NOMO-1 treated with dmso at 0.1 percent for 144 hours (cell line): ENCODE results near the gene NKAIN2.
A peak's percentile ranks its signal among the peaks of the same experiment; 100 is the strongest.
"Not testable (repeated sequence)": the region's sequence is repeated elsewhere in the genome, so short reads cannot be mapped to it uniquely, and the experiment has no call there.

ENCODE experiments used
- DNase-seq: peaks from one replicate; lab custom pipeline; 2025; ENCODE audit not compliant: unreplicated experiment; lab: John Stamatoyannopoulos, UW

Gene NKAIN2

DNA sequence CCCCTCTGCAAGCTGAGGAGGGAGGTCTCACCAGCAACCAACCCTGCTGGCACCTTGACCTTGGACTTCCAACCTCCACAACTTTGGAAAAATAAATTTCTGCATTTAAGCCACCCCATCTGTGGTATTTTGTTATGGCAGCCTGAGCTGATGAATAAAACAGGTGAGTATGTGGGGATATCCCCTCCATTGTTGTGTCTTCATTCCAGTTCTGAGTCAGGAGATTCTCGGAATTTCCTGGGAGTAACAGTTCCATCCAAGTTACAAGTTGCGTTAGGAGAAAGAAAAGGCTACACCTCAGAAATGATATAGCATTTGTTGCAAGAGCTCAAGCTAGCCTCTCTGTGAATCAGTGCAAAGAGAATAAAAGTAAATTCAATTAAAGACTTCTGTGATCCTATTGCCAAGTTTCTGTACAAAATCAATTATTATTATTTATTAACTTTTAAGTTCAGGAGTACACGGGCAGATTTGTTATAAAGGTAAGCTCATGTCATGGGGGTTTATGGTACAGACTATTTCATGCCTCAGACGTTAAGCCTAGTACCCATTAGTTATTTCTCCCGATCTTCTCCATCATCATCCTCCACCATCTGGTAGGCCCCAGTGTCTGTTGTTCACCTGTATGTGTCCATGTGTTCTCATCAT is 153.0 kb downstream of the NKAIN2 start:
- DNase-seq, result no peak

DNA sequence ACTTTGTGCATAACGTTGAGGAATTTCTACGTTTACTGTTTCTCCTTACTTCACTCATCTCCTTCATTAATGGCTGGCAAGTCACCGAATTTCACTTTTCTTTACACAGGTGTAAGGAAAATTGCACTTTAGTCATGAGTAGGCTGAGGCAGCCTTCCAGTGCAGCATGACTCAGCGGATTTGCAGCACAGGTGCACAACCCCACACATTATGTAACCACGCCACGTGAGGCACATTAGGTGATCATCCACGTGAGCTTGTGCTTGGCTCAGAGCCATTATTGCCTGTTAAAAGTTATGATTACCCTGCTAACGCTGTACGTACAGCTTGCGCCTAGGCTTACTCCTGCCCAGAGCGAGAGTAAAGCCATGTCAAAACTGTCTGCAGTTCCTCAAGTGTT is 158.8 kb downstream of the NKAIN2 start:
- no peak for DNase-seq

DNA sequence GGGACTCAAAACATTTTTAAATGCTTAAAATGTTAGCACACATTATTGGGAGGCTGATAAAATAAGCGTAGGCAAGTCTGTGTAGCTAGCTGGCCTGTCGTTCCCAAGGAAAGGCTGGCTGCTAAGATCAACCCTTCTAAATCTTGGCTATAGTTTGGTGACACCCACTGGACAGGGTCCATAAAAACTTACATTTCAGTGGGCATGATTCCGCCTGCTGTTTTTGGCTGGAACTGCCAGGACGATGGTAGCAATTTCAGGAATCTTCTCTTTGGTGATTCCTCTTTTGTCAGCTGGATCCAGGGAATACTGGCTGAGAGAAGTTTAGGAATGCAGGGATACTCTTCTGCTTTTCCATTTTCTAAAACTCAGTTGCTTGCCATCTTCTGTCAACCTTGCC is 162.2 kb downstream of the NKAIN2 start:
- DNase-seq, result no peak

DNA sequence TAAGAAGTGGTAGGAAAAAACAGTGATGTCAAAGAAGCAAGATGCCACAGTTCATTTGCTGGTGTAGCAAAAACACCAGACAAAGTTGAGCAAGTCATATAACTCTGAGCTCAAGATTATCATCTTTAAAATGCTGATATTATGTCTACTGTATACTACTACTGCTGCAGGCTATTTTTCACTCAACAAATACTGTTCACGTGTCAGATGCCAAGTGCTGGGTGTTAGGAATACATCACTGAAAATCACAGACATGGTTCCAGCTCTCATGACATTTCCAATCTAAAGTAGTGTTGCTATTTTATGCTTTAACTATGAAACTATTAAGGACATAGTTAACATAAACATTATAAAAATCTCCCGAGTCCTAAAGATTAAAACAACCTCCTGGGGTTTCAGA is 163.0 kb downstream of the NKAIN2 start:
- no peak for DNase-seq

DNA sequence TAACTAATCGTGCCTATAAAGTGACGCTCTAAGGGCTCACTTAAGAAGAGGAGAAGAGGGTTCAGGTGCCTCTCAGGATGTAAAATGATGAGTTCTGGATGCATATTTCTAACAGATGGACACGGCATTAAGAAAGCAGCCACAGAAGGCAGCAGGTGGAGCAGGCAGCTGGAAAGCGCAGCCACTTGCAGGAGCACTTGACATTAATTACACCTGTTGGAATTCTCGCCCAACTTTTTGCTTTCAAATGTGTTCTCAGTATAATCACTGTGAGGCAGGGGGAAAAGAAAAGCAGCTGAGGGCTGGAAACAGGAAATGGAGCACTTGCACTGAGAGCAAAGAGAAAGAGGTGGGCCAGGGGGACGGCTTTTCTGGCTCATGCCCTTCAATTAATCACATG is 164.2 kb downstream of the NKAIN2 start:
- no peak for DNase-seq

DNA sequence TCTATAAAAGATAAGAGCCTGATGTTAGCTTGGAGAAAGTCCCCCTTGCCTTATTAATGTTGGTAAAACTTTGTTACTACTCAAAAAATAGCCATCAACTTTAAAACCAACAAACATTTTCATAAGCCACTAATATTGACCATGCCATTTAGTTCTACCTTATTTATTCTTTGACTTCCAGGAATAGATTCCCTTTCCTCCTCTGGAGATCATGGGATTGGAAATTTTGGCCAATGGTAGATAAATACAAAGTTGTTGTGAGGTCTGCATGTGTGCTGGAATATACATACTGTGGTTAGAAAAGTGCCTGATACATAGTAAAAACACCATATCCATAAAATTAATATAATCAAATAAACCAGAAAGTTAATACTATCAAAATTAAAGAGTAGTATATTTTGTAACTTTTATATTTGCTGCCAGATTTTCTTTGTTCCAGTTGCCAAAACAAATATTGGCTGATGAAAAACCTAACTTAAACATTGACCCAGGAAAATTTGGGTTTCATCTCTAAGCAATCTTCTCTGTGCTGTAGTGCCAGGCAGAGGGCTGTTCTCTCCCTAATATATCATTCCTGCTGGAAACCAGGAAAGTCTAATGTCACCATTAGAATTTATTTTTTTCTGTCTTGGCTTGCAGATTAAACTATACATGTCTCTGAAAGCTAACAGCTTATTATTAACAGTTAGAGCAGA is 169.1 kb downstream of the NKAIN2 start:
- DNase-seq, result no peak

DNA sequence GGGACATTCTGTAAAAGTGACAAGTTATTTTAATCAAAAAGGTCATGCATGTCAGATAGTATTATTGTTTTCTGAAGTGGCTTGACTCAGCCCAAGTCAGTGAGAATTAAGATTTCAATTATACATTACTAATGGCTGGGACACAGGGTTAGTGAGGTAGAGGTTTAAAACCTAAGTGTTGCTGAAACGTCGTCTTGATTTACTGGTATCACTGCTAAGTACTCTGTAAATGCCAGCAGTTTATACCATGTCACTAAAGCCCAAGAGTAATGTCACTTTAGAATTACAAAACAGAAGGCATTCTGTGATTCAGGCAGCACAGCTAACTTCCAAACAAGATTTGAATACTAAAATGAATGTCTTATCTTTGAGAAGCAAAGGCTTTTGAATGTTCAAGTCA is 176.6 kb downstream of the NKAIN2 start:
- no peak for DNase-seq

DNA sequence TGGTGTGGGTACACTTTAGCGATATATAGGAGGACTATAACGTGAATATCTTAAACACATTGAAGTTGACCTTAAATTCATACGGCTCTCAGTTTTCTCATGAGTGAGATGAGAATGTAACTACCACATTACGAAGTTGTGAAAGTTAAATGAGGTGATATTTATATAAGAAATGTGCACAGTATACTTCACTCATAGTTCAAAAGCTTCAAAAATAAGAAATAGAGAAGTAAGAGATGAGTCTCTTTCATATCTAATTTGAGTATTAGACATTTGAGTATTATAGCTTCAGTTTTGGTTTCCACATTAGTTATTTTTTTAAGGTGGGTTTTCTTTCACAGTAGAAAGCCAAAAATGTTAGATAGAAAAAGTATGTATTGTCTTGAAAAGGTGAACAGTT is 183.3 kb downstream of the NKAIN2 start:
- DNase-seq, result no peak

DNA sequence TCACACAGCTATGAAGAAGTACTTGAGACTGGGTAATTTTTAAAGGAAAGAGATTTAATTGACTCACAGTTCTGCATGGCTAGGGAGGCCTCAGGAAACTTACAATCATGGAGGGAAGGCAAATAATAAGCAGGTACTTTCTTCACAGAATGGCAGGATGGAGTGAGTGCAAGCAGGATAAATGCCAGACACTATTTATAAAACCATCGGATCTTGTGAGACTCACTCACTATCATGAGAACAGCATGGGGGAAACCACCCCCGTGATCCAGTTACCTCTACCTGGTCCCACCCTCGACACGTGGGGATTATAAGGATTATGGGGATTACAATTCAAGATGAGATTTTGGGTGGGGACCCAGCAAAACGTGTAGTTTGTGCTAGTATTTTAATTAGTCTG is 186.3 kb downstream of the NKAIN2 start:
- DNase-seq, result not testable (repeated sequence)

DNA sequence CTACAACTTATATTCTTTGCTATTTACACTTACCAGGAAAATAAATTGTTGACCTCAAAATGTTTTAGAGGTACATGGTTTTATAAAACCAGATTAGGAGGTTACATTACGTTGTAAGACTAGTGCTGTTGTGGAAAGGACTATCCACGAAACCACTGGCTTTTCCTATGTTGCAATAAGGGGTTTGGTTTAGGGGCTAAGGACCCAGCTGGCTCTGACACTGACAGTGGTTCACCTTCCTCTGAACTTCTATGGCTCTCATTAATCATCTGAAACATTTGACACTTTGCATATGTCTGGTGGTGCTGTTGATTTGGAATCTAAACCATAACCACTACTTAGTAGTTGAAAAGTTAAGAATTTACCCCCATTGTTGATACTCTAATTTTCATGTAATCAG is 186.7 kb downstream of the NKAIN2 start:
- DNase-seq, result peak; percentile 44

DNA sequence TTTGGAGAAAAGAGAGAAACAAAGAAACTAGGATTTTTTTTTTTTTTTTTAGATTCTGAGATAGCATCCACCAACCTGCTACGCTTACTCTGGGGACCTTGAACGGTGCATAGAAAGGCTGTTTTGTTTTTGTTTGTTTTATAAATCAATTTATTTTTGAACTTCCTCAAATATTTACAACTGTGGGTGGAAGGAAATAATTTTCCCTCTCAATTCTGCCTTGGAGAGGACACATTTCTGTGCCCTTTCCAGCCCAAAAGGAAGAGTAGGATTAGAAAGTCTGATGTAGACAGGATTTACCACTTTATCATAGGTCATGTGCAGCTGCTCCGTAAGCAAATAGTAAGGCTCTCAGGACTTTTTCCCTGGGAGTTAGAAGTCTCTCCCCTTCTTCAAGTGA is 190.5 kb downstream of the NKAIN2 start:
- DNase-seq, result no peak

DNA sequence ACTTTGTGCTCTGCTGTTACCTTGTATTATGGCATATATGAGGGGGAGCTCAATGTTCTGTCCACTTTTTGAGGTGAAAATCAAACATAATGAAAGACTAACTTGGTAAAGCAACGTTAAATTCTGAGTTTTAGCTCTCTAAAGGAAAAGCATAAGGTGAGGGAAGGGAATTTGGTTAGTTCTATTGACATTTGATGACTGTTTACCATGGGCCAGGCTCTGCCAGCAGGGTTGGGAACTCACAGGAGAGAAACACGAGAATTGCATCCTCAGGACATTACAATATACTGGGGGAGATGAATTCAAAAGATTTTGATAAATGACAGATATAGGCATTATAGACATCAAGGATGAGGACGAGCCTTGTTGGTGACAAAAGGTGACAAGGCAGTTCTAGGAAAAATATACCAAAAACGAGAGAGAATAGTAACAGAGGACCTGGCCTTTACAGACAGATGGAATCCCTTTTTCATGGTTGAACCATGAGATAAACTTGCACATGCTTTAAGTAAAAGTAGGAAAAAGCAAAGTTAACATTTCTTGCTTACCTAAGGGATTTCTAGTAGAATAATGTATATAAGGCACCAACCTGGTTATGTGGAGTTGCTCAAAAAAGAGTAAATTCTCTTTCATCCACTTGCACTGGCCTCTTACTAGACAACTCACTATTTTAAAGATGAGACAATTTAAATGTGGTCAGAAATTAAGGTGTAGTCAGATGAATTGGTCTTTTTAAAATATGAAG is 191.4 kb downstream of the NKAIN2 start:
- no peak for DNase-seq

DNA sequence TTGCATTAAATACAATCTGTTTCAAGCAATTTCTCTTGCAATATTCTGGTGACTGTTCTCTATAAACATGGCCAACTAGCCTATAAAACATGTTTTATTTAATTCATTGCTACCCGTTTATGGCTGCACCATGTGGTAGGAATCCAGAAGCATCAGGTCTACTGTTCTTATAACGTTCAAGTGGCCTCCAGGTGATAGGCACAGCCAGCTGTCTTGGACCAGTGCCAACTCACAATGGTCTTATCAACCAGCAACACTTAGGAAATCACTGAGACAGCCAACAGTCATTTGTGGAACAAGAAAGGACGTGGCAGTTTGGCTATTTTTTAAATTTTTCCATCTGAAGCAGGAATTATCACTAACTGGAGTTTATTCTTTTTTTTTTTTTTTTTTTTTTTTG is 193.6 kb downstream of the NKAIN2 start:
- DNase-seq, result no peak

DNA sequence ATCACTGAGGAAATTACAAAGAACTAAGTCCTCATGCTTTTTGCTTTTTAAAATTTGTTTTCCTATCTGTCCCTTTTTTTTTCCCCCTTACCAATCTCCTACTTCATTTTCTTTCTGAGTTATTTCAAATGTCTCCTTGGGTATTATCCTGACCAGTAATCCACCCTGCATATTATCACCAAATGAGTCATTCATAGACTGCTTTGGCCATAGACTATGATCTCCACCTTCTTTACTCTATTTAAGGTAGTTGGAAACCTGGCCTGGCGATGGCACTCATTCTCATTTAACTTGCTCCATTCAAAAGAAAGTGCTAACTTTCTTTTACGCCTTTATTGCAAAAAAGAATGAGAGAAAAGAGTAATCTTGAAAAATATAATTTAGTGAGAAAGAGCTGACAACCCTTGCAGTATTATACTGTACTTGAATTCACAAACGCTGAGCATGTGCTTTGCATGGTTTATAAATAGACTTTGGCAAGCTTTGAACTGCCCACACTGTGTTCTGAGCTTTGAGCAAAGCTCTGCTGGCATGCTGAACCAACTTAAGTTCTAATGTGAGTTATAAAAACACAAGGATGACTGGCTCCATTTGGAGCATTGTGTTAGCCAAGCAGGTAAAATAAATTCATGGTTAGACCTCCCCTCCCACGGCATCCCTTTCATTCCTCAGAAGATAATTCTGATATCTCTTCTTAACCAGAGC is 198.9 kb downstream of the NKAIN2 start:
- DNase-seq, result no peak

DNA sequence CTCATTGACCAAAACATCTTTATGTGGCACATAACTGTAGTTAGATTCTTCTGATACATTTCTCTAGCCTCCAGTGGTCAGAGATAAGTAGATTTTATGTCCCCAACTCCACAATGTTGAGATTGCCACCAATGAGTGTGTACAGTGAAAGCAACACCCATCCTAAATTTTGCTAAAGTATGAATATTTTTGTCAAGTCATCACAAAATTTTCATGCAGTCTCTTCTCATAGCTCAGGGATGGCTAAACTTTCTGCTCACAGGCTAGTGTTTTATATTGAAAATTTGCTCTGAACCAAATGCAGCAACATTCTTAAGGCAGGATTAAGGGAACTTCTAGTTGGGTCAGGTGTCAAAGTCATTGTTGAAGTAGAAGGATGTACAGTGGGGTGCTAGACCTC is 203.6 kb downstream of the NKAIN2 start:
- DNase-seq, result no peak

DNA sequence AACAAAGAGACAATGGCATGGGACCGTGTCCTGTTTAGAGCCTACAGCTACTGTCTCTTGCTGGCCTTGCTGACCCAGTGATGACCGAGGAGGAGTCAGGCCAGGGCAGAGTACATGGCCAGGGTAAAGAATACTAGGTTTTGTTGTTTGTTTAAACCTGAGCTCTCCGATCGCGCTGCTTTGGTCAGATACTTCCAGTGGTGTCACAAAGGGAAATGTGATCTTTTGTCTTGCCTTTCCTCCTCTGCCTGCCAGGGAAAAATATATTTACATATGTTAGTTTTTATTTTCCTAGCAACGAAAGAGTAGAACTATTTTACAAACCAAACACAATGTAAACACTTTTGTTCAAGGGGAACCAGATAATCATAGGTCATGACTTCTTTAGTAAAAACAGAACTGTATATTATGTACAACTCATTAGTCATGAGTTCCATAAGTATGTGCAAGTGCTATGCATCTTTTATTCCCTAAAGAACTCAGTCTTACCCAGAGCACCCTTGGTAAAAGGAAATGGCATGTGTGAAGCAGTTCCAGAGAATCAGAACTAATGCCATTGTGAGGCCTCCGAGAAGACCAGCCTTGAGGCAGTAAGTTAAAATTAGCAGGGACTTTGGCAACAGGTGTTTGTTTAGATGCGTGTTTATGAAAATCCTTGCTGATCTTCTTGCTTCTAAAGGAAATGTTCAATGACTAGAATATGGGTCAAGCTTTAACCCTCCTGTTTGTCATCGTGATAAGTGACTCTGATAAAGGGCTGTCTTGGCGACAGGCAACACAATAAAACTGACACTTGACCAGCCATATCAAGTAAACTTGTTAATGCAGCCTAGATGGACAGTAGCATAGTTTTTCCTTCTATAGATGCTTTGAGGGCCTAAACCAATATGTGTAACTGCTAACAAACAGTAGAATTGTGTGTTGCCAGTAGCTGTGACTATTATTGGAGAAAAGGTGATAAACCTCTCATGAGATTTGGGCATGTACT is 204.6 kb downstream of the NKAIN2 start:
- DNase-seq, result no peak

DNA sequence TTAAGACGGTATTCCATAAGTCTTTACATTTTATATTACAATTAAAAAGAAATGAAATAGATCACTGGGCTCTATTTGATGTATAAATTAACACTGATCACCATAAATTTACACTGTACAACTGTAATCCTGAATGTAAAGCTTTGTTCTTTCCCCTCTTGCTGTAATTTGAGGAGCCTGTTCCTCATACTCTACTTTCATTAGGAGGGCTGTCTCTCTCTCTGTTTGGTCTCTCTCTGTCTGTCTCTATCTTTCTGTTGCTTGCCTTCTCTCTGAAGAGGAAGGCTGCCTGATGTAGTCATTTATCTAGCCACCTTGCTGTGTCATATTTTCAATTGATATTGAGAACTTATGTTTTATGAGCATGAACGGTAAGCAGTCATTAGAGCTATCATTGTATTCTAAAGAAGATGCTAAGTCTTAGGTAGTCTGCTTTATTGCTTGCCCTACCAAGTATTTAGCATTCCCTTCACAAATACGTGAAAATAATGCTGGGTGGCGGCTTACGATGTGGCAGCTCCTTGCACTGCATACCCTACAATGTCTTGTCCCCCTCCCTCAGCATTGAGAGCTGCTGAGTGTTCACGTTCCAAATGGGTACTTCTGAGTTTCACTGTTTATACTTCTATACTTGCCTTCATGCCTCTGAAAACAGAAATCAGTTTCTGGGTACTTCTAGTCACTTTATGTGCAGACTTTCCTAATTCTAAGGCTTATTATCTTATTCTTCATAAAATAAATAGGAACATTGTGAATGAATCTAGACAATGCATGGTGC is 205.5 kb downstream of the NKAIN2 start:
- DNase-seq, result no peak

DNA sequence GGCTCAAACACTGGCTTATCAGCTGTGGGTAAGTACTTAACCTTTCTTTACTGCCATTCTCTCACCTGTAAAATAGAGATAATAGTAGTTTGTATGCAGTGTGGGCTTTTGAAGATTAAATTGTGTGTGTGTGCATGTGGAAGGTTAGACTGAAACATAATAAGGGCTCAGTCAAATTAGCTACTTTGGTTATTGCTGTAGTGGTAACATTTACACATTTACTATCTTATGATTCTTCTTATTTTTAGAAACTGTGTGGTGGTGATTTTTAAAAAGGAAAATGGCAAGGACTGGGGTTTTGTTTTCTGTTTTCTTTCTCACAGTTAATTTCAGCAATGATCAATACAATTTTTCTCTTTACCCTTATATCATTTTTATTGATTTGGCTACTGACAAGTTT is 206.9 kb downstream of the NKAIN2 start:
- DNase-seq, result no peak

DNA sequence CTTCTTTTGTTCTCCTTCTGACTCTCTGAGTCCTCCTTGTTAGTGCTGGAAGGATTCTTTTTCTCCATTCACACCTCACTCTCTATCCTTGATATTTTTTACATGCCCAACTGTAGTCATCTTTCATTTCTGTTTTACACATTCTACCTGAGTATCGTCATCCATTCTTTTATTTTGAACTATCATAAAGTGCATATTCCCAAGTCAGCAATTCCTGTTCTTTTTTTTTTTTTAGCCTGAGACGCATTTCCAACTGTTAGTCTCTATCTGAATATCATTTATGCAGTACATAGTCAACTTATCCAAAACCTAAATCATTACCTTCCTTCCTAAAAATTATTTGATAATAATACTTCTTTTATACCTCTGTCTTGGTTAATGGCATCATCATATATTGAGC is 207.5 kb downstream of the NKAIN2 start:
- no peak for DNase-seq

DNA sequence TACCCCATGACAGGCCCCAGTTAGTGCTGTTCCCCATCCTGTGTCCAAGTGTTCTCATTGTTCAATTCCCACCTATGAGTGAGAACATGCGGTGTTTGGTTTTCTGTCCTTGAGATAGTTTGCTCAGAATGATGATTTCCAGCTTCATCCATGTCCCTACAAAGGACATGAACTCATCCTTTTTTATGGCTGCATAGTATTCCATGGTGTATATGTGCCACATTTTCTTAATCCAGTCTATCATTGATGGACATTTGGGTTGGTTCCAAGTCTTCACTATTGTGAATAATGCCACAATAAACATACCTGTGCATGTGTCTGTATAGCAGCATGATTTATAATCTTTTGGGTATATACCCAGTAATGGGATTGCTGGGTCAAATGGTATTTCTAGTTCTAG is 218.4 kb downstream of the NKAIN2 start:
- not testable (repeated sequence) for DNase-seq
